HG03469 (cell line): ENCODE results near the gene GEMIN4.
"Not testable (repeated sequence)": the region's sequence is repeated elsewhere in the genome, so short reads cannot be mapped to it uniquely, and the experiment has no call there.

Source experiments
- ATAC-seq: cut with Tn5 transposase; IDR thresholded peaks from one replicate; pipeline ENCODE4 v1.9.1; 2021; ENCODE audit warnings: mild to moderate bottlenecking, moderate library complexity, moderate number of reproducible peaks; ENCODE audit not compliant: unreplicated experiment

Gene GEMIN4

GRCh38 chr17:781805-782731 is 30.0 kb upstream of the GEMIN4 start, which contains the start of the genes GLOD4 and MRM3:
Gene GLOD4 (minus strand): TSS chr17:782280. CDS start chr17:782255, 25 bp downstream.
Gene MRM3 (plus strand): TSS chr17:782353. CDS start chr17:782379, 26 bp downstream.
- ATAC-seq, result peak; percentile 69

GRCh38 chr17:778096-778495 is 26.0 kb upstream of the GEMIN4 start:
- ATAC-seq, result no peak

- ATAC-seq, result no peak
Observed at GRCh38 chr17:774313-774584, 22.2 kb upstream of the GEMIN4 start.

- no peak for ATAC-seq
Observed at GRCh38 chr17:773467-774312, 21.6 kb upstream of the GEMIN4 start.

- no peak for ATAC-seq
Observed at GRCh38 chr17:773016-773415, 21.0 kb upstream of the GEMIN4 start.

- no peak for ATAC-seq
Observed at GRCh38 chr17:767076-767475, 15.0 kb upstream of the GEMIN4 start.

GRCh38 chr17:760371-760770 is 8.3 kb upstream of the GEMIN4 start:
- ATAC-seq, result no peak

GRCh38 chr17:759964-760363 is 7.9 kb upstream of the GEMIN4 start:
- ATAC-seq, result no peak

- ATAC-seq, result not testable (repeated sequence)
Observed at GRCh38 chr17:756010-756567, 4.0 kb upstream of the GEMIN4 start.

- ATAC-seq, result not testable (repeated sequence)
Observed at GRCh38 chr17:755319-755961, 3.4 kb upstream of the GEMIN4 start.

- ATAC-seq, result no peak
Observed at GRCh38 chr17:753418-753817, 1.4 kb upstream of the GEMIN4 start.

- no peak for ATAC-seq
Observed at GRCh38 chr17:752620-753219, 656 bp upstream of the GEMIN4 start.

GRCh38 chr17:751269-752001 is 629 bp downstream of the GEMIN4 start:
- ATAC-seq, result no peak

GRCh38 chr17:750431-751037 is 1.5 kb downstream of the GEMIN4 start:
- no peak for ATAC-seq

- ATAC-seq, result not testable (repeated sequence)
Observed at GRCh38 chr17:749359-749758, 2.7 kb downstream of the GEMIN4 start.

- ATAC-seq, result not testable (repeated sequence)
Observed at GRCh38 chr17:748604-749003, 3.5 kb downstream of the GEMIN4 start.

- ATAC-seq, result no peak
Observed at GRCh38 chr17:746783-747629, 5.1 kb downstream of the GEMIN4 start.

GRCh38 chr17:746181-746580 is 5.9 kb downstream of the GEMIN4 start:
- no peak for ATAC-seq

GRCh38 chr17:745406-745805 is 6.7 kb downstream of the GEMIN4 start:
- ATAC-seq, result no peak
